HEK293T (cell line): Measurements from ENCODE around the gene KHDC4.

ENCODE experiments used
- ARNT ChIP-seq: fragments of 450-650 bp; IDR thresholded peaks from 2 replicates; pipeline ENCODE4 v1.6.1; 2017; ENCODE audit warnings: mild to moderate bottlenecking
- BHLHE40 ChIP-seq: fragments of 450-650 bp; IDR thresholded peaks from 2 replicates; pipeline ENCODE4 v1.6.1; 2016; ENCODE audit warnings: mild to moderate bottlenecking, moderate library complexity, borderline replicate concordance
- FOXA1 ChIP-seq: fragments of 450-650 bp; IDR thresholded peaks from 2 replicates; pipeline ENCODE4 v1.6.1; 2016; ENCODE audit warnings: mild to moderate bottlenecking
- FOXK2 ChIP-seq: fragments of 450-650 bp; IDR thresholded peaks from 2 replicates; pipeline ENCODE4 v1.6.1; 2016; ENCODE audit warnings: mild to moderate bottlenecking
- FOXM1 ChIP-seq: fragments of 450-650 bp; IDR thresholded peaks from 2 replicates; pipeline ENCODE4 v1.6.1; 2017; ENCODE audit warnings: mild to moderate bottlenecking, borderline replicate concordance
- SP1 ChIP-seq: fragments of 450-650 bp; IDR thresholded peaks from 2 replicates; pipeline ENCODE4 v1.6.1; 2017
- TARDBP ChIP-seq: fragments of 450-650 bp; IDR thresholded peaks from 2 replicates; pipeline ENCODE4 v1.6.1; 2016

- TF ChIP-seq BHLHE40: no peak
- no peak for TF ChIP-seq SP1
- no peak for TF ChIP-seq TARDBP
- no peak for TF ChIP-seq FOXM1
- TF ChIP-seq FOXK2: no peak
- no peak for TF ChIP-seq FOXA1
- TF ChIP-seq ARNT: no peak
Measured at GRCh38 chr1:155934097-155934935, at the start of gene KHDC4.
